AG10803 (cell line): ENCODE measurements around the gene UBE2J2.

Source experiments
- DNase-seq: peaks from one replicate; pipeline ENCODE4 v3.0.0; 2010; ENCODE audit warnings: low read depth
- H3K4me3 ChIP-seq: 2 replicates; pipeline ENCODE4 v1.5.1; 2011; ENCODE audit warnings: mild to moderate bottlenecking, low read length, control low read depth
- CTCF ChIP-seq: conservative IDR thresholded peaks from 2 replicates; pipeline ENCODE4 v1.5.1; 2011; ENCODE audit warnings: mild to moderate bottlenecking, low read length, control low read depth, inconsistent platforms

Gene UBE2J2

GRCh38 chr1:1259951-1260600, 13.6 kb downstream of the UBE2J2 start:
- TF ChIP-seq CTCF, result no peak
- no peak overlapping the region for H3K4me3 ChIP-seq
- DNase-seq, result no peak

- no peak overlapping the region for H3K4me3 ChIP-seq
- no peak for TF ChIP-seq CTCF
- DNase-seq, result no peak
Observed at GRCh38 chr1:1259540-1259939, 14.1 kb downstream of the UBE2J2 start.

- TF ChIP-seq CTCF, result no peak
- no peak overlapping the region for H3K4me3 ChIP-seq
- no peak for DNase-seq
Observed at GRCh38 chr1:1259119-1259488, 14.6 kb downstream of the UBE2J2 start.

- no peak overlapping the region for H3K4me3 ChIP-seq
- TF ChIP-seq CTCF, result no peak
- no peak for DNase-seq
Observed at GRCh38 chr1:1256956-1257871, 16.4 kb downstream of the UBE2J2 start.

- DNase-seq, result no peak
- TF ChIP-seq CTCF, result no peak
- H3K4me3 ChIP-seq, result no peak overlapping the region
Observed at GRCh38 chr1:1255611-1256010, 18.0 kb downstream of the UBE2J2 start.

- TF ChIP-seq CTCF, result no peak
- DNase-seq, result no peak
- no peak overlapping the region for H3K4me3 ChIP-seq
Observed at GRCh38 chr1:1255078-1255477, 18.6 kb downstream of the UBE2J2 start.

GRCh38 chr1:1254667-1254998, 19.0 kb downstream of the UBE2J2 start:
- H3K4me3 ChIP-seq, result no peak overlapping the region
- TF ChIP-seq CTCF, result no peak
- DNase-seq, result no peak
